Activated CD8-positive, alpha-beta memory T cell treated with anti-CD3 and anti-CD28 coated beads, Interleukin-2, amount 50 U/mL, for 48 hours (primary cell): ENCODE results near the gene MED12L.

Experiments
- DNase-seq: peaks from one replicate; pipeline ENCODE4 v3.0.0-alpha.2; 2020

The MED12L gene

DNA sequence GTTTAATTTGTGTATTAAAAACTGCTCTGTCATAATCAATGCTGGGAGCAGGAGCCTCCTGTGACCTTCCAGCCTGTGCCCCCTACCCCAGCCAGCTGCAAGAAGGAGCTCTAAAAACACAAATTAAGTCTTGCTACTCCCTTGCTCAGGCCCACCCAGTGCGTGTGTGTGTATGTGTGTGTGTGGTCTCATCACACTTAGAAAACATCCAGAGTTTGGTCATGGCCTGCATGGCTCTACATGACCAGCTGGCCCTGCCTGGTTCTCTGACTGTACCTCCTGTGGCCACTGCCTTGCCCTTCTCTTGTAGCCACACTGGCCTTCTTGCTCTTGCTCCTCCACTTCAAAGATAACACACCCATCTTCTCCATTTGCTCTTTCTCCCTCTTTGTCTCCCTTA is 179.1 kb downstream of the MED12L start:
- DNase-seq: no peak

DNA sequence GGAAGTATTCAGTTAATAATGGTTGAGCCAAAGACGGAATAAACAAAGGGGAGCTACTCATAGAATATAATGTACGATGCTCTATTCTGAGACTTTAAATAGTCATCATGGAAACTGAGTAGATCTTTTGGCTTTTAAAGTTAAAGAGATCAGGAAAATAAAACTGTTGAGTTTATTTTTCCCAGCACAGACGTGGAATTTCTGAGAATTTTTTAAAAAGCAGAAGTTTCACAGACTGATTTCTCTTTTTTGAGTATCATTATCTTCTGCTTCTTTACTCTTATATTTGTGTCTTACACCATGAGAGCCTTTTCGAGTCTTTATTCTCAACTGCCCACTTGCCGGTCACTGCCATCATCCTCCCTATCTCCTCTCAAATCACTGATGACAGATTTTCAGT is 179.7 kb downstream of the MED12L start:
- DNase-seq: no peak

DNA sequence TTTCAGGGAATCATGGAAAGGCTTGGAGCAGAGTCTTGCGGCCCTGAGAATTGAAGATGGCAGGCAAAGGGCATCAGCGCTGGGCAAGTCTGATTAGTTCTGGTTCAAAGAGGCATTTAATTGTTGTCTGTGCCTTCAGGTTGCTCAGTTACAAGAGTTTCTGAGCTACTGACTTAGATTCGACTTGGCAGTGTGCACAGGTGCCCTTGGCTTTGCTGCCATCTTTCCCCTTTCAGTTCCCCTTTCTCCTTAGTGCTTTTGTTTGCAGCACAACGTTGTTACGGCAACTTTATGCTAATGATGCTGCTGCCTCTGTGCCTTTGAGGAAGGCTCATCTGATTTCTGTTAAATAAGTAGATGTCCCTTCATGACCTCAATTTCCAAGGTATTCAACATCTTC is 180.4 kb downstream of the MED12L start:
- DNase-seq: no peak

DNA sequence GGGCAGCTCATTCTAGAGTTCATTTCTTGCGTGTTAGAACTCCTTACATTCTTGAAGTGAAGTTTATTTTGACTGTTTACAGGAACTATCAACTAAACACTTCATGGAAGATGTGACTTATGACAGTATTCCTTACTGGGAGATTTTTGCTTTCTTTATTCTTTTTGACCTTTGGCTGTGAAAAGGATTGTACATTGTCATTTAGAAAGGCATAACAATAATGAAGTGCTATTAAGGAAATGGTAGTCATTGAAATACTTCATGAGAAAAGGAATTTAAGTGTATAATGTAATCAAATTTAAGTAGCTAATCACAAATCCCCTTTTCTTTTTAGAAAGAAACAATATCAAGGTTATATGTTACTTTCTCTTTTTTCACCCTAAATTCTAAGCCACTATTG is 181.6 kb downstream of the MED12L start:
- no peak for DNase-seq

DNA sequence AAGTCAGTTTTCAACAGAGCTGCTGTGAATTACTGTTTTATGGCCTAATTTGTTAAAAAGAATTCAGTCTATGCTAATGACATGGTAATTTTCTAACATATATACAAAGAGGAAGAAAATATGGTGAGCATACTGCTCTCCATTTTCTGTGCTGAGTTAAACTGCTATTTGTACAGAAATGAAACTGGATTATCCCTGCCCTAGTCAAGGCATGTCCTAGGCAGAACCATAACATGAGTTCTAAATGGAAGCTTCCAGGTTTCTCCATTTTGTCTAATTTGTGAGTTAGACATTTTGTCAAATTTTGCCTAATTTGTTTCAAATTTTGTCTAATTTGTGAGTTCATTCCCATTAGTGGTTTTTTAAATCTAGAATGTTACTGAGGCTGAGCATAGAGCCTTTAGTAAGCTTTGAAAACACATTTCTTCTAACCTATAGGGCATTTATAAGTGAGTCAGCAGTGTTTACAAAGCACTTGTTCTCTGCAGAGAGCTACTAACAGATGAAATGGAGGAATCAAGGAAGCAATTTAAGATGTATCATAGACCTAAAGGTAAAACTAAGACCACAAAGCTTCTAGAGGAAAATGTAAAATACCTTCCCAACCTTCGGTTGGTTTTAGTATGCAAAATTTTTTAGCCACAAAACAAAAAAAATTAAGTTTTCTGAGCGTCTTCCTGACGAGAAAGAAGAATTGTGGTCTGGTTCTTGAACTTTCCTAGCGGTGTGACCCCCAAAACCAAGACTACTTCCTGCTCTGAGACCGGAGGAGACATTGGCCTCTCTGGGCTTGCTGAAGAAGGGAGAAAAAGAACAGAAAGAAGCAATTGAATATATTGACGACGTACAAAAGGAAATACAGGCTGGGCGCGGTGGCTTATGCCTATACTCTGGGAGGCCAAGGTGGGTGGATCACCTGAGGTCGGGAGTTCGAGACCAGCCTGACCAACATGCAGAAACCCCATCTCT is 183.1 kb downstream of the MED12L start:
- peak; percentile 62 for DNase-seq

DNA sequence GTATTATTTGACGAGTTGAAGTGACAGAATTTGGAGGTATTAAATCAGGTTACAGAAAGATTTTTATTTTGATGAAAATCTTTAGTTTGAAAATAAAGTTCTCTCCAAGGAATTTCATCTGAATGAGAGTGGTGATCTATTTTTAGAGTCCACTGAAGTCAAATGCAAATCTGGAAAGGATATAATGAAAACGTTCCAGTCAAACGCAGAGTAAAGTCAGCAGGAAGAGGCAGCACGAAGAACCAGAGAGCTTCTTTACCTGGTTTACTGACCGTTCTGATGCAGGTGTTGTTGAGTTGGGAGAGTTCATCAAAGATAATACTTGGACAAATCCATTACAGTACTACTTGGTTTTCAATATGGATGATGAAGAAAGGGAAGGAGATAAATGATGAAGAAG is 184.2 kb downstream of the MED12L start:
- no peak for DNase-seq

DNA sequence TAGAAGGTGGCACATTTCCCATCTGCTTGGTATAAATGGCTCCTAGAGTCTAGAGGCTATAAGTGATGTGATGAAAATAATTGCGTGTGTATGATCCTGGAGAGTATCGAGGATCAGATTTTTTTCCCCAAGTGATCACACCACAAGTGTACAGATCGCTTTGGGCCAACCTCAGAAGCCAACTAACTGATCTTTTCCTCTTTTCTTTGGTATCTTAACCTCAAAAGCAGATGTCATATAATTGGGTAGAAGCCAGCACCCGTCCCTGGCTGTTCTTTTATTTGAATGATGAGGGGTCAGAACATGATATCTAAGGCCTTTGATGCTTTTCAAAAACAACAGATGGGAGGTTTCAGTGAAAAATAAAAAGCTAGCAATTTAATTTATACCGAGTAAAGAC is 189.6 kb downstream of the MED12L start:
- no peak for DNase-seq

DNA sequence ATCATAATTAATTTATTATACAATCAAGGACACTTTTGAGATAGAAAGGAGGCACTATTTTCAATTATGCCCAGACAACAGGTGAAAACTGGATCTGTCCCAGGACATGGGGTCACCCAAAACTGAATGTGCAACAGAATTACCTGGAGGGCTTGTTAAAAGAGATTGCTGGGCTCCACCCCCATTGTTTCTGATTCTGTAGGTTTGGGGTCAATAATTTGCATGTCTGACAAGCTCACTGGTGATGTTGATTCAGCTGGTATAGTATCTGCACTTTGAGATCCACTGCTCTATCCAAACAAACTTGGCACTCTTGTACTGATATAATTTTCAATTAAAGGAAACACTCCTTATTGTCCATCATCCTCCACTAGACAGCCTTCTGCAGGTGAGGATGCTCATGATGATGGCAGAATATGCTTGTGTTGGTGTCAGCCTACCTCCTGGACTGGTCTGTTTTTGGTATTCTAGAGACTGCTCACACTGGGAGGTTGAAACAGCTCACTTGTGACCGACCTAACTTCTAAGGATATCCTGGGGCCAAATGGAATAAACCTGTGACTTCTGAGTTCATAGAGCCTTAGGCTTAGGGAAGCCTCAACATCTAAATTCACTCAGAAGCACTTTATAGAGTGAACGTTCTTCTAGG is 190.7 kb downstream of the MED12L start:
- no peak for DNase-seq

DNA sequence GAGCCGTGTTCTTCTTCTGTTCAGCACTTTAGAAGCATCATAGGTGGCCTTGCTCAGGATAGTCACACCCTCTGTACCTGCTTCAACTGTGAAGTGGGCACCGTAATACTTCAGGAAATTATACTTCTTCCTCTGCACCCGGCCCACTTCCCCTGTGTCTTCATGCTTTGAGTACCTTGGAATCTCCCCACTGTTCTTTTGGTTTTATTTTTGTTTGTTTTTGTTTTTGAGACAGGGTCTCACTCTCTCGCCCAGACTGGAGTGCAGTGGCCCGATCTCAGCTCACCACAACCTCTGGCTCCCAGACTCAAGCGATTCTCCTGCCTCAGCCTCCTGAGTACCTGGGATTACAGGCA is 191.2 kb downstream of the MED12L start:
- DNase-seq: no peak

DNA sequence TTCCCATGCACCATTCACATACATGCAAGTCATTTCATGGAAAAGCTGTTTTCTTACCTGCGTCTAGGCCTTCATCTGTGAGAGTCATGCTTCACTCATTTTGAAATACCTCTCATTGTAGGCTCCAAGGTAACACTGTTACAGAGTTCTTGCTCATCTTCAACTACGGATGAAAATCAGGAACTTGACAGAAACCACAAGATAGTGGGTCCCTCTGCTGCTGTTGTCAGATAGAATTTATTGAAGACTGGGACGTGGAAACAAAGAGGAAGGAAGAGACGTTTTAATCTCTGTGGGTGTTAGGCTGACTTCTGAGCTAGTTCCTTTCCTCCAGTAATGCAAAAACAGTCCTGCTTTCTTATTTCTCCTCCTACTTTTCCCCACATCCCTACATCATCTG is 192.8 kb downstream of the MED12L start, which contains the start of gene P2RY14:
Gene P2RY14, minus strand, starts transcription at position 313 of the 400 bp plus-strand sequence. CDS start 64,226 bp downstream, outside the sequence.
- DNase-seq: no peak

DNA sequence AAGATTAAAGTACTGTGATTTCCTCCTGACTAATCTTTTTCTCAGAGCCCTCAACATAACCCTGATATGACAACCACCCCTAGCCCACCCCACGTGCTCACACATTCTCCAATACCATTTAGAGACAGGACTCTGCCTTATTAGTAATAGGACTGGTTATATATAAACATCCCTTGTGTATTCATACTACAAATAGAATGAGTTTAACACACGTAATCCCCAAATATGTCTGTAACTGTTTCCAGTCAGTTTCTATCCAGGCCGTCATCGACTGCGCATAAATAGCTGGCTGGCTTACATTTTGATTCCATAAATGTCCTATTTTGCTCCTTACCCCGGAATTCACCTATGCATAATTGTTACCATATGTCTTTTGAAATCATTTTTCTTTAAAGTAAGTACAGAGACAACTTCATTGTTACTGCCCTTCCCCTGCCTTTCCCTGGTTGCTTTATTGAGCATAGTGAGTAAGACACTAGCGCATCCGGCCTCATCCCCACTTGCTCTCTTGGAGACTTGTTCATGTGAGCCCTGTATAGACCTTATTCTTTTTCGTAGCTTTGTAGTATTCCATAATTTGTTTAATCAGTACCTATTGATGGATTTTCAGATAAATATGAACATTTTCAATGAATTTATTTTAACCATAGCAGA is 196.3 kb downstream of the MED12L start:
- no peak for DNase-seq

DNA sequence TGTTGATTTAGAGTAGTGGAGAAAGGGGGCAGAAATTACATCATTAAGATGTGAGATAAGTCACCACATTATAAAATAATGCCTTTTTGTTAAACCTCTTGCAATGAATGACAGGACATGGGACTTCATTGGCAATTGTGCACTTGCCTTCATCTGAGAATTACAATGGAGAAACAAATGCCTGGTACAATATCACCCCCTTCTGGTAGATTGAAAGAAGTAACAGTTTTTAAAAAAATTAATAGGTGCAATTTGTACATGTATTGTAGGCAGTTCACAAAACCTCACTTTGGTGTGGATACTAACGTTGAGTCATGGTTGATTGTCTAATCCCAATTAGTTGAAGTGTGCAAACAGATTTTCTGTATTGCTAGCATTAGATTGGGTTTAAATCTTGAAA is 197.5 kb downstream of the MED12L start:
- DNase-seq: no peak

DNA sequence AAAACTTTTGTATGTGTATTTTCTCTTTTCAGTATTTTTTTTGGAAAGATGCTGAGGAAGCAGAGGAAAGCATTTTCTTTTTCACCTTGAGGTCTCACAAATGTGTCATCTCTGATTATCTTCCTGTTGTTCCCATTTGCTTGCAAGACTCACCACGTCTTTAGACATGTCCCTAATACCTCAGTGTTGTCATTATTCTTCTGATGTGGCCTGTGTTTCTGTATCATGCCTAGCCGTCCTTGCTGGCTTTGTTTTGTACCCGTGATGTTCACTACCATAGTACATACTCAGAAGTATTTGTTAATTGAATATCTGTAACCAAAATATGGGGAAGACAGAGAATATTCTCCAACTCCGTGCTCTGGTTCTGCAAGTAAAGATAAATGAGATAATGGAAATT is 197.9 kb downstream of the MED12L start:
- DNase-seq: no peak

DNA sequence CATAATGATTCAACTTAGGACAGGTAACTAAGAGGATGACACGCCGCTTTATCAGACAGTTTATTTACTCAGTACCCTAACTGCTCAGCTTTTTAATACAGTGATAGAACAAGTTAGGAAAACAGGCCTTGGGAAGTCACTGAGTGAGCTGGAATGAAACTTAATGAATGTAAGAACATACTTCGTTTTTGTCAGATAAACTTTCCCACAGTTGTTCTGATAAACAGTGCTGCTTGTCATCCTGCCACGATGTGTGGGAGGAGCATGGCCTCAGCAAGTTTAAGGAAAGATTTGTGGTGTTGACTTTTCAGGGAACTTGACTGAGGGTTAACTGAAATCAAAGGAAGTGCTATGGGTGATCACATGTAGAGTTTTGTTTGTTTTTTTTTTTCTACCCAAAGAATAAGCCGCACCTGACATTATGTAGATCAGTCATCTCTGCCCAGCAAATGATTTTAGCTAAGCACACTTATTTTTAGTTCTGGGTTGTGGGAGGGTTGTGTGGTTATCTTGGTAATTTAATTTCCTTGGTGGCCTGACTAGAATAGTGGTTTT is 198.5 kb downstream of the MED12L start:
- DNase-seq: no peak

DNA sequence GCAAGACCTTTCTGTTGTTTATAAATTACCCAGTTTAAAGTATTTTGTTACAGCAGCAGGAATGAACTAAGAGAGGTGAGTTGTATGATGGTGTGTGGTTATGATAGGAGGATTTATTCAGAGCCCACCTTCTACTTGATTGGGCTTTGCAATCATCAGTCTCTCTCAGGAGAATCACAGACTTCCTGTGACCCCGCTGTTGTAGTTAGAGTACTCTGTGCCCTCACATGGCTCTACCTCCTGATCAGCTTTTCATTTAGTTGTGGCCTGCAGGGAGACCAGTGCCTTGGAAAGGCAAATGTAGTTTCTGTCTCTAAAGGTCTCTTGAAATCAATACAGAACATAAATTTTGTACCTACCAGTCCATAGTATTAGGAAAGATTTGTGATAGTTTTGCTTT is 200.5 kb downstream of the MED12L start:
- DNase-seq: no peak

DNA sequence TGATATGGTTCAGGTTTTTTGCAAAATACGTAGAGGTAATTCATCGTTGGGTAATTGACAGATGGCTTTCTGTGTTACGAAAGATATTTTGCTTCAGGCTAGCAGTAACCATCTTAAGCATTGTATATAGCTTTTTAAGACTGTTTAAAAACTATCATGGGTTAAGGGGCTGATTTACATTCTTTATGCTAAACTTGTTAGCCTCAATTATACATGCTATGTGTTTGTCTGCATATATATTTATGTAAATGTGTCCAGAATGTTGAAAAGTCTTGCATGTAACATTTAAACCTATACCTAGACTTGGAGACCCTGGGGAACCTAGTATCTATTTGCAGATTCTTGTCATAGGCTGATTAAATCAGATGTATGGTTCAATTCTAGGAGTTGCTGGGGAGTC is 204.0 kb downstream of the MED12L start:
- no peak for DNase-seq

DNA sequence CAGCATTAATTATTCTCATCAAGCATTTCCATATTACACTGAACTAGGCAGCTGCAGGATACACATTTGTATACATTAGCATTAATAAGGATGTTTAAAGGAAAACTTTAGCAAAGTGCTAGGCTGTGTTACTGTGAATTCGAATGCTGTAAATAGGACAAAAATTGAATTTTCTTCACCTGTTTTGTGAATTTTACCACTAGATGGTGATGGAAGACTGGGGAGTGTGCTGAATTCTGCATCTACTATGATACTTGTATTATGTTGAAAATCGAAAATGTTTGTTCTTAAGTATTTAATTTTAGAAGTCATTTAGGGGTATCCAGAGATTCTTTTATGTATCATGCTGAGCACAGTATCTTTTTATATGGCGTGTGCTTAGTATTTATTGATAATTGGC is 205.2 kb downstream of the MED12L start:
- DNase-seq: no peak

DNA sequence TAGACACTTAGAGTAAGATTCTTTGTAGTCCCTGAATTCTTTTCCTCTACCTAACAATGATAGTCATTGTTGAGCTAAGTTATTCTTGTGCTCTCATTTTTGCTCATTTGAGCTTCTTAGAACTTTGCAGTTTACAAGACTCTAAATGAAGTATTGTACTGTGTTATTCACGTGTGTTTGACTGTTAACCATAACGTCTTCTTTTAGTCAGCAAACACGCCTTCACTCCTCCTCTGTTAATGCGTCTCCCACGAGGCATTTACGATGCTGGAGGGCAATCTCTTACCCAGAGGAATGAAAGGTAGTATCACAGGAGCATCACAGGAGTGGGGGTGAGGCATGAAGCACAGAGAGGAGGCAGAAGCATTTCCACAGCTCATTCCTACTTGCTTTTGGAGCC is 207.7 kb downstream of the MED12L start:
- no peak for DNase-seq

DNA sequence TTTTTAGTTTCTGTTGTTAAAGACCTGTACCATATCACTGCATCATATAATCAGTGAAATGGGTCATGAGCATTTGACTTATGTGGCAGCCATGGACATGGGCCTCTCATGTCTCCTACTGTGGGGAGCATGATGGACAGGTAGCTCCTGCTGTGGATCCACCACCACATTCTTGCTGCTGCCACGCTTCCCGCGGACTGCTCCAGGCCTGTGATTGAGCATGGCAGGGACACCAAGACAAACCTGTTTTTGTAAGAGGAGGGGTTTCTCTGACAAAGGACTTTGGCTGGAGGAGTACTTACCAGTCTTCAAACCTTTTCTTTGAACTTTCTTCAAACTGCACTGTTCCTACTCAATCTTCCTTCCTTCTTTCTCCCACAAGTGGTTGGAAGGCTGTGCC is 210.8 kb downstream of the MED12L start:
- no peak for DNase-seq

DNA sequence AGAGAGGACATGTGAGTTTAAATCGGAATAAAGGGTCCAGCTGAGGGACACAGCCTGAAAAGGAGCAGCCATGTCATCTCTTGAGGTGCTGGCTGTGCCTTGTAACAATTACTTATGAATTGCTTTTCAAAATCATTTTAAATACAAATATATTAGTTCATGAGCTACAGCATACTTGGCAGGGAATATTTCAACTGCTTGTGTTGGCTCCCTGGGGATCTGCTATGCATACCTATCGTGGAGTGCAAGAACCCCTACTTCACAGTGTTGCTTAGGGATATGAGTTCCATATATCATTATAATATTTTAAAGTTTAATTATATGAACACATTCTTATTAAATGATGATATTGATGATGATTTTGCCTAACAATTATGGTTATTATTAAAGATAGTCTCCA is 212.0 kb downstream of the MED12L start:
- DNase-seq: no peak

DNA sequence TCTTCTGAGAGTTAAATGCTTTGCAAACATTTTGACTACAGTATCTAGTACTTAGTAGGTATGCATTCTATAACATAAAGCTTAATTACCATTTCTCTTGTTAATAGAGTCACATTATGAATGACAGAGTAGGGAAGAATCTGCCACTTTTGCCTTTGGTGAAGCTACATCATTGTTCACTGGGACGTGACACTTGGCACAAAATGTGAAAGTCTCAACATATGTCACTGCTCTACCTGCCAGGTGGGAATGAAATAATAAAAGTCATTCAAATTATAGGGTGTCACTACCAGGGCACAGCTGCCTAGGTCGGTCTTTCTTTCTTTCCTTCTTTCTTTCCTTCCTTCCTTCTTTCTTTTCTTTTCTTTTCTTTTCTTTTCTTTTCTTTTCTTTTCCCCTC is 213.5 kb downstream of the MED12L start:
- no peak for DNase-seq

DNA sequence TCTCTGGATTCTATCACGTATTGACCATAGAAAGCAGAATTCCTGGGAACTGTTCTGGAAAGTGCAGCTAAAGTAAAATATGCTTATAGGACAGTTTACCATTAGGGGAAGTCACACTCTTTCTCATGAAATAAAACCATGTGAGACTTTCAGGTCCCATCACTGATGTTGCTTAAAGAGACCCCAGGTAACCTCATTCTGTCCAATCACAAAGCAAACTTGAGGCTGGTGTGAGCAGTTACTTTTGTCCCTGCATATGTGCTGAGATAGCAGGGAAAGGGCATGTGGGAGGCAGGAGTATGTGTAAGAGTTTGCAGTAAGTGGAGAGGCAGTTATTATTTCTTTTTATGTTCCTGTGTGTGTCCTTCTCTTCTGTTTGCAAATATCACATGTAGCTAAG is 215.1 kb downstream of the MED12L start:
- DNase-seq: no peak

DNA sequence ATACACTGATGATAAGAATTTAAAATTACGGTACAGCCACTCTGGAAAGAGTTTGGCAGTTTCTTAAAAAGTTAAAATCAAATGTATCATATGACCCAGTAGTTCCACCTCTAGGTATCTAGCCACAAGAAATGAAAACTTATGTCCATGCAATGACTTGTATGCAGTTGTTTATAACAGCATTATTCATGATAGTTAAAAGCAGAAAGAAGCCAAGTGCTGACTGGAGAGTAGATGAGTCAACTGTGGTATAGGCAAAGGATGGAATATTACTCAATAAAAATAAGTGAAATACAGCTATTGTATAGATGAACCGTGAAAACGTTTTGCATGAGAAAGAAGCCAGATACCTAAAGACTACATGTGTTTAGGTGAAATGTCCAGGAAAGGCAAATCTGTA is 216.3 kb downstream of the MED12L start:
- DNase-seq: no peak

DNA sequence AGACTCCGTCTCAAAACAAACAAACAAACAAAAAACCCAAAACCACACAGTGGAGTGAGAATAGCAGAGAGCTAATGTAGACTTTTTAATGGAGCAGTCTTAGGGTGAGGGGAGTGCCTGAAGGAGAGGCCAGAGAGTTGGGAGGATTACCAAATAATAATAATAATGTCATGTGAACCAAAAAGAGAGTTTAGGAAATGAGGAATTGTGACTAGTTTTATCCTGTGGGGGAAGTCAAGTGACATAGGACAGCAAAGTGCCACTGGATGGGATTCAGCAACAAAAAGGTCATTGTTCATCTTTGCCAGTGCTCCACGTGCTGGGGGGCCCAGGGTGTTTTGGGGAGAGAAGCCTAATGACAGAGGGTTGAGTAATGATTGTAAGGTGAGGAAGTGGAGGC is 218.3 kb downstream of the MED12L start:
- DNase-seq: no peak
